Type B pancreatic cell (in vitro differentiated cells): ENCODE results near the gene TBC1D16. TPM values are rescaled to one million over a fixed set of nuclear protein-coding genes. Genes with fewer than 3 reads are reported as not detected.
"Not testable (repeated sequence)": the region's sequence is repeated elsewhere in the genome, so short reads cannot be mapped to it uniquely, and the experiment has no call there.

Experiments
- DNase-seq: peaks from one replicate; pipeline ENCODE4 v3.0.0; 2021; ENCODE audit warnings: mixed read lengths; ENCODE audit not compliant: unreplicated experiment; ENCODE audit errors: extremely low spot score
- H3K27ac Mint-ChIP-seq: 2 replicates; pipeline ENCODE4 v1.8.0; 2021; ENCODE audit warnings: mild to moderate bottlenecking, mixed read lengths
- H3K27me3 Mint-ChIP-seq: 2 replicates; pipeline ENCODE4 v1.8.0; 2021; ENCODE audit warnings: mixed read lengths
- H3K36me3 Mint-ChIP-seq: 2 replicates; pipeline ENCODE4 v1.8.0; 2021; ENCODE audit warnings: mixed read lengths
- H3K4me1 Mint-ChIP-seq: one replicate; pipeline ENCODE4 v1.8.0; 2021; ENCODE audit warnings: mixed read lengths; ENCODE audit not compliant: unreplicated experiment
- H3K4me3 Mint-ChIP-seq: 2 replicates; pipeline ENCODE4 v1.8.0; 2021; ENCODE audit warnings: mild to moderate bottlenecking, mixed read lengths
- H3K9me3 Mint-ChIP-seq: 2 replicates; pipeline ENCODE4 v1.8.0; 2021; ENCODE audit warnings: mixed read lengths
- CTCF ChIP-seq: fragments of 200-600 bp; sonication (generic); conservative IDR thresholded peaks from 2 replicates; pipeline ENCODE4 v1.5.0; 2021; ENCODE audit warnings: antibody characterized with exemption, mild to moderate bottlenecking
- total RNA-seq: library from RNA; stranded (reverse); gene quantifications from 2 replicates; pipeline ENCODE4 v1.2.1, GENCODE V29; 2021; ENCODE audit warnings: low replicate concordance

TBC1D16 gene
- total RNA-seq, 1 donor from 2014 or later = 71.9 TPM

- H3K36me3 Mint-ChIP-seq = no peaks in the 10 kb centered on the region
- no peak overlapping the region for H3K4me3 Mint-ChIP-seq
- no peaks in the 10 kb centered on the region for H3K27me3 Mint-ChIP-seq
- TF ChIP-seq CTCF = no peak
- no peak overlapping the region for H3K27ac Mint-ChIP-seq
- no peaks in the 10 kb centered on the region for H3K4me1 Mint-ChIP-seq
- H3K9me3 Mint-ChIP-seq = peaks cover 4% of the 10 kb centered on the region
- DNase-seq = no peak
Observed at GRCh38 chr17:79899584-79899983, 136.1 kb downstream of the TBC1D16 start.

GRCh38 chr17:79897243-79898063 is 138.2 kb downstream of the TBC1D16 start:
- peaks cover 2% of the 10 kb centered on the region for H3K27me3 Mint-ChIP-seq
- H3K36me3 Mint-ChIP-seq = no peaks in the 10 kb centered on the region
- peaks cover 7% of the 10 kb centered on the region for H3K9me3 Mint-ChIP-seq
- no peak overlapping the region for H3K27ac Mint-ChIP-seq
- H3K4me3 Mint-ChIP-seq = no peak overlapping the region
- no peak for DNase-seq
- no peak for TF ChIP-seq CTCF
- peaks cover 7% of the 10 kb centered on the region for H3K4me1 Mint-ChIP-seq

GRCh38 chr17:79893457-79893856 is 142.2 kb downstream of the TBC1D16 start:
- not testable (repeated sequence) for H3K27ac Mint-ChIP-seq, H3K36me3 Mint-ChIP-seq
- peaks cover 15% of the 10 kb centered on the region for H3K27me3 Mint-ChIP-seq

GRCh38 chr17:79892457-79893241 is 143.0 kb downstream of the TBC1D16 start:
- peaks cover 17% of the 10 kb centered on the region for H3K27me3 Mint-ChIP-seq
- peaks cover 6% of the 10 kb centered on the region for H3K9me3 Mint-ChIP-seq
- TF ChIP-seq CTCF = no peak
- DNase-seq = no peak
- H3K4me1 Mint-ChIP-seq = peaks cover 11% of the 10 kb centered on the region
- H3K27ac Mint-ChIP-seq = peak overlapping the region; percentile 71
- H3K4me3 Mint-ChIP-seq = peak overlapping the region; percentile 42
- no peaks in the 10 kb centered on the region for H3K36me3 Mint-ChIP-seq

More at GRCh38 chr17:79893457-79893856, 142.2 kb downstream of the TBC1D16 start:
- H3K4me1 Mint-ChIP-seq = peaks cover 11% of the 10 kb centered on the region
- not testable (repeated sequence) for DNase-seq, H3K4me3 Mint-ChIP-seq, H3K9me3 Mint-ChIP-seq

GRCh38 chr17:79891113-79891730 is 144.4 kb downstream of the TBC1D16 start:
- TF ChIP-seq CTCF = no peak
- Mint-ChIP-seq H3K27me3 (peaks cover 22% of the 10 kb centered on the region), H3K27ac (no peak overlapping the region)

More at GRCh38 chr17:79891113-79891730, 144.4 kb downstream of the TBC1D16 start:
- Mint-ChIP-seq H3K36me3 (no peaks in the 10 kb centered on the region), H3K4me1 (peaks cover 11% of the 10 kb centered on the region), H3K4me3 (no peak overlapping the region), H3K9me3 (peaks cover 6% of the 10 kb centered on the region)
- DNase-seq = no peak
